AML-193 (cell line): ENCODE results near the gene VMA21.

Experiments
- DNase-seq, 2 experiments: peaks; one replicate each; lab custom pipeline; 2025; lab: John Stamatoyannopoulos, UW

Gene VMA21, protein sequence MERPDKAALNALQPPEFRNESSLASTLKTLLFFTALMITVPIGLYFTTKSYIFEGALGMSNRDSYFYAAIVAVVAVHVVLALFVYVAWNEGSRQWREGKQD

DNA sequence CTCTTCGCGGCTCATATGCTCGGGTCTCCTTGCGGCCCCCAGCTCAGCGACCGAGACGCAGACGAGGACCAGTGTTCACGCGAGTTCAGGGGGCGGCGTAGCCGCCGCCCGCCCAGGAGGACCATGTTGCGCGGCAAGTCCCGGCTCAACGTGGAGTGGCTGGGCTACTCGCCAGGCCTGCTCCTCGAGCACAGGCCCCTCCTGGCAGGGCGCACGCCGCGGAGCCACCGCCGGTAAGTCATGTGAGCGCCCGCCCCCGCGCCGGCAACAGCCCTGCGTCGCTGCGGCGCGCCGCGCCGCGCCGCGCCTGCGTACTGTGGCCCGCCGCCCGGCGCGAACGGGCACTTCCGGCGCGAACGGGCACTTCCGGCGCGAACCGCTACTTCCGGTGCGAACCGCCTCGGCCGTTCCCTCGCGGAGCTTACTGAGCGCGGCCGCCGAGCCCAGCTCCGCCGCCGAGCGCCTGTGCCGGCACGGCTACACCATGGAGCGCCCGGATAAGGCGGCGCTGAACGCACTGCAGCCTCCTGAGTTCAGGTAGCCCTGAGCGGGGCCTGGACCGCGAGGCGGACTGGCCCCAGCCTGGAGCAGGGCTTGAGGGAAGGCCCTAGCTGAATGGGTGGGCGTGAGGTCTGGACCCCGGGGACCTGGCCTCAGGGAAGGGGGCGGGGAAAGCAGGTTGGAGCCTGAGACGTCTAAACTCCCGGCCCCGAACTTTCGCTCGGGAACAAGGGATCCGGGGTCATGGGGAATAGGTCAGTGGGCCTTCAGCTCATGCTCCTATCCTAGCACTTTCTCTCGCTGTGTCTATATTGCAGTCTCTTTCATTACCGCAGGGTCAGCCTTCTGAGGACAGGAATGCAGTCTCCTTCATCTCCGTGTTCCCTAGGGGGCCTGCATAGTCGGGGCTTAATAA lies at the start of gene VMA21:
VMA21 (plus strand) TSS at position 382 of the 916 bp plus-strand sequence; CDS start at position 485, 103 bp downstream.
- peak; percentile 34 to 59 for DNase-seq

DNA sequence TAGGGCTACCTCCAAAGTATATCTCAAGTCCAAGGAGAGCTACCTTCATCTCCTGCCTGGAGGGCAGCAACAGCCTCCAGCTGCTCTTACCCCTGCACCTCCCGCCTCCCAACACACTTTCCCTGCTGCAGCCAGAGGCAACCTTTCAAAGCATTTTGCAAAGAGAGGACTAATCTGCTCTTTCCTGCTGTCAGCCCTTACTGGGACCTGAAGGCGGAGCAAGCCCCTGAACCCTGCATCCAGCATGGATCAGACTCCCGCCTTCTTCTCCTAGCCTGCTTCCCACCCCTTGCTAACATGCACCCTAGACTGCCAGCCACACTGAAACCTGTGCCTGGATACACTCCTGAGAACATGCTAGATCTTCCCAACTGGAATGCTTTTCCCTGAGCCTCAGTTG lies 37.7 kb upstream of the VMA21 start:
- DNase-seq: no peak

DNA sequence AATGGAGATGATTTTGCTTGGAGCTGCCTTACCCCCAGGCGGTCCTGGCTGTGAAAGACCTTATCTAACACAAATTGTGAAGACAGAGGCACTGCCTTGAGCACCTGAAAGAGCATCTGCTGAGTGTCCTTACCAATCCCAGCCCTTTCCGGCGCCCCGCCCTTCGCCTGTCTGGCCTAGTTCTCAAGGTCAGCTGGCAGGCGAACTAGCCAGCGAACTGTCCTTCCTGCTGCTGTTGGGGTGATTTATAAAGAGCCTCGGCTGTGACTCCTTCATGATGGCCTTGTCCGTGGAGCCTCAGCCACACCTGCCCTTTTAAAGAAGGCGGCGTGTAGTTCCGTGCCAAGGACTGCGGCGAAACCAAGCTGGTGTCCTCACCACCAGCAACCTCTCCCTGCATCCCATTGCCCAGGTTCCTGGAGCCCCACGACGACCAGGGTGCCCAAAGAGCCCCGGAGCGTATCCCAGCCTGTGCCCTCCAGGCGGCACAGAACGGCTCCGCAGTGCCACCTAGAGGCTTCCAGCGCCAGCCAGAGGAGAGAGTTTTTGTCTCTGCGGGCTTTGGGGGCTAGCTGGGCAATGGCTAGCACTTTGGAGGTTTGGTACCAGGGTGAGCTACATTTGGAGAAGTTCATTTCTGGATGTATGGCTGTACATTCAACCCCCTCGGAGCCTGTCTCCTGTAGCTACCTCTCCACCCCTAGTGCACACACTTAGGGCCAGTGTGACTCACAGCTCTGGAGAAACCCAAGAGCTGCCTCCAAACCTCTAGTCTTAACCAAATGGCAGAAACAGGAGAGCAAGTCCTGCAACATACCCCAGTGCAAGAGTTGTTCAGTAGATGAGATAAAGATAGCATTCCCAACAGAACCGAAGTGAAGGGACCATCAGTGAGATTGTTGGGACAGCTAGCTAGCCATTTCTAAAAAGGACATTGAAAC lies 36.8 kb upstream of the VMA21 start:
- DNase-seq: peak in 1 of 2 experiments; percentile 2

DNA sequence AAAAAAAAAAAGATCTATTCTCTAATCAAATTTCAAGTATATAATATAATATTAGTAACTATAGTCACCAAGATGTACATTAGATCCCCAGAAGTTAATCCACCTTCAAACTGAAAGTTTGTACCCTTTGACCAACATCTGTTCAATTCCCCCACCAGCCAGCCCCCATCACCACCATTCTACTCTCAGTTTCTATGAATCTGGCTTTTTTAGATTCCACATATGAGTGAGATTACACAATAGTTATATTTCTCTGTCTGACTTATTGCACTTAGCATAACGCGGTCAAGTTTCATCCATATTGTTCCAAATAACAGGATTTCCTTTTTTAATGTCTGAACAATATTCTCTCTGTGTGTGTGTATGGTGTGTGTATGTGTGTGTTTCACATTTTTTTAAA lies 33.7 kb upstream of the VMA21 start:
- DNase-seq: no peak

DNA sequence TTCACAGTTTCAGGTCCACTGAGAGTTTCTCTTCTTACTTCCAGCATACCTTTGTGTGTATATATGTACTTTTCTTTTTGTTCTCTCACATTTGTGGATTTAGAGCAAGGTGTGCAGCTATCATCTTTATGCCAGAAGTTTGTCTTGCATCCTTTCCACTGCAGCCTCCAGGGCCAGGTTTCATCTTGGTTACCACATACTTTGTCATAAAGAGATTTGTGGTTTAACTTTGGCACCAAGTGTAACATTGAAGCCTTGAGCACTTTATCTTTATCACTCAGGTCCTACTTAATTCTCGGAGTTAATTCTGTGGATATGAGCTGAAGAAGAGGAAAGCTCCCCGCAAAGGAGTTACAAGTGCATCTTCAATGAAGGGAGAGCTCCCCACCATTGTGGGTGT lies 31.4 kb upstream of the VMA21 start:
- no peak for DNase-seq

DNA sequence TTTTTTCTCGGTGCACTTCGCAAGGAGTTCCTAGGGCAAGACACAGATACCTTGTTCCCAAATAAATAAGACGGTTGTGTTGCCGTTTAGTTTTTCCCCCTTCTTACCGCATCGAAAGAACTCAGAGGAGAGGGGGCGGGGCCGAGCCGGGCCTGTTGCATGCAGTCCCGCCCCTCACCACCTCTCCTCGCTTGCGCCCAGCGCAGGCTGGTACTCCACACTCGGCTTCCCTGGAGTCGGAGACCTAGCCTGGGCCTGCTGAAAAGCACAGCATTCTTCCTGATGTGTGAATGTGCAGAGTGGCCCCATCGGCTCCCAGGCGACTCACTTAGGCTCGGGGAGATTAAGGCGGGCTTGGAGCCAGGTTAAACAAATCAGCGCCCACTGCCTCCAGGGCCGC lies 26.1 kb upstream of the VMA21 start:
- no peak for DNase-seq

DNA sequence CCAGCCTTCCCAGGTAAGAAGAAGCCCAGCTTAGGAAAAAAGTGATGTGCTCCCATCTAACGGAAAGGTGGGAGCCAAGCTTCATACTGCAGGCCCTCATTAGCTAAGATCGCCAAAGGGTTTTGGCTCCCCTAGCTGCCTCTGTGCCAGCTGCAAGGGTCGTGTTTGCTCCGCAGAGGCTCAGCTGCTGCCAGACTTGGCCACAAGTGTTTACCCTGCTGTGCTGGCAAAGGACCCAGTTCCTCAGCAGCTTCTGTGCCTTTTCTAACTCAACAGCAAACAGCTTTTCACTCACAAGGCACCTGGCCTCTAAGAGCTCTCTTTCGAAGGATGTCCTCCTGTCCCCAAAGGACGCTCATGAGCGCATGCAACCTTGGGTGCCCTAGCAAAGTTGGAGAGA lies 12.2 kb upstream of the VMA21 start:
- DNase-seq: no peak

DNA sequence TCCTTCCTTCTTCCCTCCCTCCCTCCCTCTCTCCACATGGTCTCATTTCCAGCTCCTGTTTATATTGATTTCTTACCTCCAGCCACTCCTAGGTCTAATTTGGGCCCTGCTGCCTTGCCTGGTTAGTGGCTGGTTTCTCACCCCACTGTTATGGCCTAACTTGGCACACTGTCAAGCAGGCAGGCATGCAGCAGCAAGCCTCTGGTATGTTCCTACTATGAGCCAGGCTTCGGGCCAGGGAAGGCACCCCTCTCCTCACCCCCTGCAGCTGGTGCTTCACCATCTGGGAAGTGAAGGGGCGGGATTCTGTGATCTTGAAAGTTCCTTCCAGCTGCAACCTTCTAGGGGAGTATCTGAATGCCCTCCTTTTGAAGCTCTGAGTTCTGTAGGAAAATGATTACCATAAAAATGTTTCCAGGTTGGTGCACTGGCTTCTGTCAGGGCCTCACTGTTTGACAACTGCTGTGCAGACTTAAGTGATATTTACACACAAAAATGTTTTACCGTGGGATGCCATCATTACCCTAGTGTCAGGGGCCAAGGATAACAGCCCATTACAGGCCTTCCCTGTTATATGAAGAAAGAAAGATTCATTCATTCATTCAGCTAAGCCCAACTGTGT lies 10.1 kb upstream of the VMA21 start:
- DNase-seq: no peak

DNA sequence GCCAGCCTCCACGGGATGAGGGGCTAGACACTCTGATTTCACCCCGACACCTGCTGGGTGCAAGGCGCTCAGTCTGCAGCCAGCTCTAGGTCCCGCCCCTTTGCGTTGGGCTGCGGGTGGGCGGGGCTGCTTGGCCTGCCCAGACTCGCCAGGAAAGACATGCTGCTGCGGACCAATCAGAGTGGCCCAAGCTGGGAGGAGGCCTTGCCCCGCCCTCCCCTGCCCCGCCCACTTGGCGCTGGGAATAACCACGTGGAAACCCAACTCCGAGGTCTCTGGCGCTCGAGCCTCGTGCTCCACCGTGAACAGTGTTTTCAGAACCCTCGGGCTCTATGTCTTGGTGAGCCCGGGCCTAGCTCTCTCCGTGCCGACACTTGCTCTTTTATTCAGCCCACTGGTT lies 5.3 kb upstream of the VMA21 start:
- DNase-seq: no peak

DNA sequence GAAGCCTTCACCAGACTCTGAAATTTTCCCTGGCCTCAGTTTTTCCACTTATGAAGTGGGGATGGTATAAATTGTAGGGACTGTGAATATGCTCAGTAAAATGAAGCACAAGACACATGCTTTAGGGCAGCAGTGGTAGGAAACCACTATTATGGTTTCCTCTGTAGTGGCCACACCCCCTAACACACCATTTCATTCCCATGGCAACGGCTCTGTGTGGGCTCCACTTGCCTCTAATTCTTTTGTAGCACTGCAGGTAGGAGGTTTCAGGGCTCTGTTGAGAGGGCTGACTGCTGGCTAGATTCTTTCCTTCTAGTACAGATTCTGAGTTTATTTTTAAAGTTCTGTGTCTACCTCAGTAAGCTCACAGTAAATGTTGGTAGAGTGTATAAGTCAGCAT lies 3.5 kb upstream of the VMA21 start:
- peak; percentile 12 to 21 for DNase-seq

DNA sequence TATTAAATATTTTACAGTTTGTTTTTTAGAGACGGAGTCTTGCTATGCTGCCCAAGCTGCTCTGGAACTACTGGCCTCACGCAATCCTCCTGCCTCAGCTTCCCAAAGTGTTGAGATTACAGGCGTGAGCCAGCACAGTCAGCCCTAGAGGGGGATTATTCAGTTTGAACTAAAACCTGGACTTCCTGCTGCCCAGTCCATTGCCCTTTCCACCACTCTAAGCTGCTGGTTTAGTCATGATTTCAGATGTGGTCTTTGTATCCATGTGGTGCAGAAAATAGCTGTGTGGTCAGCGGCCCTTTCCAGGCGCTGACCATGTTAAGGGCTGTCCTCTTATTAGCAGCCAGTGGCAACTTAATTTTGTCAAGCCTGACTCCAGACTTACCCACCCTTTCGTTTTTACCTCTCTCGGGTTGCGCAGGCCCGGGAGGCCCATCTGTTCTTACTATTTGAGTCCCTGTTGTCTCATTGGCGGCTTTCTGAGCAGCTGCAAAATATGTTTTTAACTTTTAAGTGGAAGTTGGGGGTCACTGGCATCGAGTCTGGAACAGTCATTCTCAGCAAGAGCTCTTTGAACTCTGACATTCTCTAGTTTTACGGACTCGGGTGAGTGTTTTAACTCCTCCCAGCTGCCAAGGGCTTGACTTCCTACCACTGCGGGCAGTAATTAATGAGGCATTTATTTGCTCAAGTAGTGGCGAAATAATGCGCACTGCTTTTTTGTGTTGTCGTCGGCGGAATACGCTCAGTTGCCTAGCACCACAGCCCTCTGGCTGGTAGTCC lies 773 bp upstream of the VMA21 start:
- DNase-seq: peak; percentile 34 to 45

DNA sequence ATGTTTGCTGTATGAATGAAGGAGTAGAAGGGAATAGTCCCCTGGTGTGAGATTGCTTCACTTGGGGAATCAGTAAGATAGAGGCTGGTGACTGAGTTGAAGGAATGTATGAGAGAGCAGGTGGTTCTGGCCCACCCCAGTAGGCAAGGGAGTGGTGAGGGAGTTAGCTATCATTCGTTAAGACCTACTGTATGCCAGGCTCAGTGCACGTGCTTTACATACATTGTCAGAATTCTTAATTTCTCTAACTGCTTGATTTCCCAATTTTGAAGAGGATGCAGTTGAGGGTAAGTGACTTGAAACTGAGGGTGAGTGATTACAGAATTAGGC lies 700 bp downstream of the VMA21 start:
- DNase-seq: no peak

DNA sequence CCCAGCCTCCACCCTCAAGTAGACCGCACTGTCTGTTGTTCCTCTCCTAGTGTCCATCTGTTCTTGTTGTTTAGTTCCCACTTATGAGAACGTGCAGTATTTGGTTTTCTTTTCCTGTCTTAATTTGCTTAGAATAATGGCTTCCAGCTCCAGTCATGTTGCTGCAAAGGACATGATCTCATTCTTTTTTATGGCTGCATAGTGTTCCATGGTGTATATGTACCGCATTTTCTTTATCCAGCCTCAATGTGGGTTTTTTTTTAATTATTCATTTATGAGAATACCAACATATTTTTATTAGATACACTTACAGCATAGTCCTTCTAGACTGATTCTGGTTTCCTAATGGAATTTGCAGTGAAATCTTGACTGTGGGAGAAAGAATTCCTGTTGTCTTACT lies 1.3 kb downstream of the VMA21 start:
- DNase-seq: no peak

DNA sequence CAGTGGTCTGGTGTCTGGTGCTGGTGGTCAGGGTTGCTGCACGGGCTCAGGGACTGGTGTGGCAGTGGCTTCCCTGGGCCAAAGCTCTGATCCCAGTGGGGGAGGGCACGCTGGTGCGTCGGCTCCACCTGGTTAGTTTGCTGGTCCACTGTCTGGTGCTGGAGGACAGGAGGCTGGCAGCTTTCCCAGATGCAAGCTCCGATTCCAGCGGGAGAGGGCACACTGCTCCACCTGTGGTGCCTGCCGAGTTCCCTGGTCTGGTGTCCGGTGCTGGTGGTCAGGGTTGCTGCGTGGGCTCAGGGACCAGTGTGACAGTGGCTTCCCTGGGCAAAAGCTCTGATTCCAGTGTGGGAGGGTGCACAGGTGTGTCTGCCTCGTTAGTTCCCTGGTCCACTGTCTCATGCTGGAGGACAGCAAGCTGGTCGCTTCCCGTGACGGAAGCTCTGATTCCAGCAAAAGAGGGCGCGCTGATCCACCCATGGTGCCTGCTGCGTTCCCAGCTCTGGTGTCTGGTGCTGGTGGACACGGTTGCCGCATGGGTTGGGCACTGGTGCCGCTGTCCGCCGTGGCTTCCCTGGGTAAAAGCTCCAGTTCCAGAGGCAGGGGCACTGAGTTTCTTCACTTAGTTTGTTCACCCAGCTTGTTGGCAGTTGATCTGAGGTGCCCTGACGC lies 5.8 kb downstream of the VMA21 start:
- no peak for DNase-seq

DNA sequence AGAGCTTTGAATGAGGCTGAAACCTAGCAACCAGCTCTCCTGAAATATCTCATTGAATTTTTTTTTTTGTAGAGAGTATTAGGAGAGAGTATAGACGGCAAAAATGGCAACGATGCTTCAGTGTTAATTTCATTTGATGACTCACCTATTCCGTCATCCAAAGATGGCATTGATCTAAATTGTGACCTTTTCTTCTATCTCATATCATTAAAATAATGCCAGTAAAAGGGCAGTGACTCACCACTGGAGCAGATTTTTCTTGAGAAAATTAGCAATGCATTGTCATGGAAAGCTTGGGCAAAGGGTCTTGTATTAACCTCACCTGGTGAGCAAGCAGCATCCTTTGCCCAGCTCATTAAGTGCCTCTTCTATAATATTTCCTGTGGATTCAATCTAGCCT lies 19.6 kb downstream of the VMA21 start:
- DNase-seq: no peak

DNA sequence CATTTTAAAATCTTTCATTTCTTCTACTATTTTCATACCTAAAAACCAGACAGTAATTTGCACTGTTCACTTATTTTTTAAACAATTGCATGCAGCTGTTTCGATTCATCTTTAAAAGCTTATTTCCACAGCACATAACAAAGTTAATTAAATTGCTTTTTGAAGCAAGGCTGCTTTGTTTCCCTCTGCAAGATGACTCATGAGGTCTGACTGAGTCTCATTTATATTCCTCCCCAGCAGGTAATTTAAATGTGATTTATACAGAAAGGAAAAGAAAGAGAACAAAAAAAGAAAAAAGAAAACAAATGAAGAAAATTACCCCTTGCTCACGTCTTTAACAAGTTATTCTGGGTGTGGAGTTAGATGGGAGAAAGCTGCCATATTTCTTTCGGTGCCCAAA lies 22.8 kb downstream of the VMA21 start:
- no peak for DNase-seq

DNA sequence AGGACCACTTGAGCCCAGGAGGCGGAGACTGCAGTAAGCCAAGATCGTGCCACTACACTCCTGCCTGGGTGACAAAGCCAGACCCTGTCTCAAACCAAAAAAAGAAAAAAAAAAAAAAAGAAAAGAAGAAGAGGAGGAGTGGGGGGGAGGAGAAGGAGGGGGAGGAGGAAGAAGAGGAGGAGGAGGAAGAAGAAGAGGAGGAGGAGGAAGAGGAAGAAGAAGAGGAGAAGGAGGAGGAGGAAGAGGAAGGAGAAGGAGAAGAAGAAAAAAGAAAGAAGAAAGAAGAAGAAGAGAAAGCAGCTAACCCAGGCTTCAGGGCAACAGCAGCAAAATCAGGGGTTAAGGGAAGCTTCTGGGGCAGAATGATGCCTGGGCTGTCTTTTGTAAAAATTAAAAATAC lies 27.5 kb downstream of the VMA21 start:
- DNase-seq: no peak

DNA sequence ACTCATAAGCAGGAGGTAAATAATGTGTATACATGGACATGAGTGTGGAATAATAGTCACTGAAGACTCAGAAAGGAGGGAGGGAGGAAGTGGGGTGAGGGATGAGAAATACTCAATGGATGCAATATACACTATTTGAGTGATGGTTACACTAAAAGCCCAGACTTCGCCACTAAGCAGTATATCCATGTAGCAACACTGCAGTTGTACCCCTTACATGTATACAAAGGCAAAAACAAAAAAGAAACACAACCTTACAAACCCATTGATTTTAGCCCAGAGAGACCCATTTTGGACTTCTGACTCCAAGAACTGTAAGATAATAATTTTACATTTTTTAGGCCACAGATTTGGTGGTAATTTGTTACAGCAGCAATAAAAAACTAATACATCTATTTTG lies 51.5 kb downstream of the VMA21 start:
- no peak for DNase-seq

DNA sequence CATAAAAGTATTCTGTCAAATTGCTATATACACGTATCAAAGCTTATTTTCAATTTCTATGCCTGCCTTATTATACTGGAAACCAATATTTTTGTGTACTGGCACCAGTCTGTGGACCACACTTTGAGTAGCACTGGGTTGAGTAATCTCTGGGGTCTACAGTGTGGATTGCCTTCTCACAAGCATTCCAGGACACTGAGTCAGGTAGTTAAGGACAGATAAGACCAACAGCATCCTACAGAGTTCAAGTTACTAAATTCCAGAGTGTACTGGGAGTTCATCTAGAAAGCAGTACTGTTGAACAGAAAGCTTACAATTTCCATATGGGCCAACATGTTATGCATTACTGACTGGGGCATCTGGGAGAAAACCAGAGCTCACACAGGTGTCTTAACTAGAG lies 61.8 kb downstream of the VMA21 start:
- DNase-seq: no peak
